GM21576 (cell line): ENCODE measurements around the gene PDE4A.
"Not testable (repeated sequence)": the region's sequence is repeated elsewhere in the genome, so short reads cannot be mapped to it uniquely, and the experiment has no call there.

Experiments
- ATAC-seq: cut with Tn5 transposase; IDR thresholded peaks from one replicate; pipeline ENCODE4 v1.9.1; 2021; ENCODE audit warnings: mild to moderate bottlenecking, moderate library complexity; ENCODE audit not compliant: unreplicated experiment

PDE4A gene

GRCh38 chr19:10424011-10424637 is 3.8 kb downstream of the PDE4A start:
- no peak for ATAC-seq

DNA sequence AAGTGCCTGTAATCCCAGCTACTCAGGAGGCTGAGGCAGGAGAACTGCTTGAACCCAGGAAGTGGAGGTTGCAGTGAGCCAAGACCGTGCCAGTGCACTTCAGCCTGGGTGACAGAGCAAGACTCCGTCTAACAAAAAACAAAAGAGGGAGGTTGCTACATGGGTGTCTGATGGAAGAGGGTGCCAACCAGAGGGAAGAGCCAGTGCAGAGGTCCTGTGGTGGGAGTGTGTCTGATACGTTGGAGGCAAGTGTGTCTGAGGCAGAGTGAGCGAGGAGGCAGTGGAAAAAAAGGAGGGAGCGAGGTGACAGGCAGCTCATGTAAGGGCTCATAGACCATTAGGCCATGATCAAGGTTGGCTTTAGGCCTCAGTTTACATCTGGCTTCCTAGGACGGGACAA is 6.8 kb downstream of the PDE4A start:
- ATAC-seq = no peak

GRCh38 chr19:10428996-10429381 is 8.7 kb downstream of the PDE4A start:
- no peak for ATAC-seq

DNA sequence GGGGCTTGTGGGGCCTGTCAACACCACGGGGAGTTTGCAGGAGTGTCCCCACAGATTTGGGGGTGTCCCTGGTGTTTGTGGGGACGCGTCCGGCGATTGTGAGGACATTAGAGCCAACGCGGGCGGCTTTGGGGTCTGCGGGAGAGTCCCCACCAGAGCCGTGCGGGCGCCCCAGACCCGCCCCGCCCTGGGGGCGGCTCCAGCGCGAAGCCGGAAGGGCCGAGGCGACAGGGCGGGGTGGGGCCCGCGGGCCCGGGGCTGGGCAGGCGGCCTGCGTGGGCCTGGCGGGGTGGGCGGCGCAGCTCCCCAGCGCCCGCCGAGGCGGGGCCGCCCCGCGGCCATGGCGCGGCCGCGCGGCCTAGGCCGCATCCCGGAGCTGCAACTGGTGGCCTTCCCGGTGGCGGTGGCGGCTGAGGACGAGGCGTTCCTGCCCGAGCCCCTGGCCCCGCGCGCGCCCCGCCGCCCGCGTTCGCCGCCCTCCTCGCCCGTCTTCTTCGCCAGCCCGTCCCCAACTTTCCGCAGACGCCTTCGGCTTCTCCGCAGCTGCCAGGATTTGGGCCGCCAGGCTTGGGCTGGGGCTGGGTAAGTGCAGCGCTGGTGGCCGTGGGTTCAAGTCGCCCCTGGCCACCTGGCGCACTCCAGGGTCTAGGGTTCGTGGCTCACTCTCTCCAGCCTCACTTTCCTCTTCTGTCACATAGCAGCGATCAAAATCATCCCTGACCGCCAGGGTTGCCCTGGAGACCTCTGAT is 10.3 kb downstream of the PDE4A start:
- no peak for ATAC-seq

DNA sequence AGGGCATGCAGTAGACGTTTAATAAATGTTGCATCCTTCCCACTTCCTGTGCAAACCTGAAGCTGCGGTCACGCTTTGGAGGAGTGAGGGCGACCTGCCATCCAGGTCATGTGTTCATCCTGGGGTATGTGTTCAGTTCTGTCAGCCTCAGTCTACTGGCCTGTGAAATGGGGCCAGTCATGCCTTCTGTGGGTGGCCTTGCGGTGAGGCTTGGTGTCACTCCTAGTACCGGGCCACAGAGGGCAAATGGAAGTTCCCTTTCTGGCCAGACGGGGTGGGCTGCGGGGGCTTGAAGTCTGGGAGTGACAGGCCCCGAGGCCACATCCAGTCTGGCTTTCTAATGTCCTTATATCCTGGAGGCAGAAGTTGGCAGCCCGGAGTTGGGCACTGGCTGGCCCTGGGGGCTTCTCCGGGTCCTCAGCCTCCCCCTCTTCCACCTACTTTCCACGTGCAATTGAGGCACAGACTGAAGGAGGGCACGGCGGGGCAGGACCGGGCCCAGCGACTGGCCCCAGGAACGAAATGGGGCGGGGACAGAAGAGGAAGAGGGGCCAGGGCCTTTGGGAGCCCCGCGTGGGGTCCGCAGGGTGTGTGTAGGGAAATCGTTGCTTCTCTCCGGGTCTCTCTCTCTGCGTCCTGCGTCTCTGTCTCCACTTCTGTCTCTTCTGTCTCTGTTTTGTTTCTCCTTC is 11.1 kb downstream of the PDE4A start:
- no peak for ATAC-seq

- ATAC-seq = no peak
These were observed 11.8 kb downstream of the PDE4A start for GRCh38 chr19:10431943-10432735.

- no peak for ATAC-seq
These were observed 12.4 kb downstream of the PDE4A start for GRCh38 chr19:10432736-10433130.

DNA sequence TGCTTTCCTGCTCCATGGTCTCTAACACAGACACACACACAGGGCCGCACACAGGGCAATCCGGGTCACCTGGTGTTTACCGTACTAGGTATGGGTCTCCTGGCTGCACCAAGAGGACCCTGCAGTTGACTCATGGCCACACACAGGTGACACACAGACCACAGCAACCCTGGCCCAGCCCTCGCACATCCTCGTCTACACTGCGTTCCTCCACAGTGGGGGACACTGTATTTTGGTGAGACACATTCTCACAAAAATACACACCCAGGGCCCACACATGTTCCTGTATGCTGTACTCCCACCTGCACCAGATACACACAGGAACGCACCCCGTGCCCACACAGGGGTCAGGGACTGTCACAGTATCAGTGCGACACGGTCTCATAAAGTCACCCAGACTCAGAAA is 12.8 kb downstream of the PDE4A start:
- no peak for ATAC-seq

DNA sequence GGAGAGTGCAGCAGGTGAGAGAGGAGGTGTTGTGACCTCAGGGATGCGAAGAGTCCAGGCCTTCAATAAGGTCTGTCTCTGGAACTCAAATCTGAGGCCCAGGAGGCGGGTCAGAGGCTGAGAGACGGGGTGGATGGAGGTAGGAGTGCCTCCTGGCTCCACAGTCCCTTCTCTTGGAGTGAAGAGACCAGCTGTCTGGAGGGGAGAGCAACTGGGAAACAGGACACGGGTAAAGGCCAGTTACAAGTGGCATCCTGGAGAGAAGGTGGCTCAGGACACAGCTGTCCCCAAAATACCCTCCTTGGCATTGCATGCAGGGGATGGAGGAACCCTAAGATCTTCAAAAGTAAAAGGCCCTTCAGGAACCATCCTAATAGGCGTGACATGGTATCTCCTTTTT is 19.2 kb downstream of the PDE4A start:
- no peak for ATAC-seq

GRCh38 chr19:10442698-10443097 is 22.4 kb downstream of the PDE4A start:
- ATAC-seq = no peak

DNA sequence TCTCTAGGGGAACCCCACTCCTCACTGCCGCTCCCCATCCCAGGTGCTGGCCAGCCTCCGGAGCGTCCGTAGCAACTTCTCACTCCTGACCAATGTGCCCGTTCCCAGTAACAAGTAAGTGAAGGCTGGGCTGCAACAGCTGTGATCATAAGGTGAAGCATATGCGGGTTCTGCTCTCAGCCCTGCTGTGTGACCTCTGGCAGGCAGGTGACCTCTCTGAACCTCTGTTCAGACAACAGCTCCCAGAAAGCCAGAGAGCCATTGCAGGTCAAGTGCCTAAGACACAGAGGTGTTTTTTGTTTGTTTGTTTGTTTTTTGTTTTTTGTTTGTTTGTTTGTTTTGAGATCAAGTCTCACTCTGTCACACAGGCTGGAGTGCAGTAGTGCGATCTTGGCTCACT is 28.7 kb downstream of the PDE4A start:
- ATAC-seq = no peak

DNA sequence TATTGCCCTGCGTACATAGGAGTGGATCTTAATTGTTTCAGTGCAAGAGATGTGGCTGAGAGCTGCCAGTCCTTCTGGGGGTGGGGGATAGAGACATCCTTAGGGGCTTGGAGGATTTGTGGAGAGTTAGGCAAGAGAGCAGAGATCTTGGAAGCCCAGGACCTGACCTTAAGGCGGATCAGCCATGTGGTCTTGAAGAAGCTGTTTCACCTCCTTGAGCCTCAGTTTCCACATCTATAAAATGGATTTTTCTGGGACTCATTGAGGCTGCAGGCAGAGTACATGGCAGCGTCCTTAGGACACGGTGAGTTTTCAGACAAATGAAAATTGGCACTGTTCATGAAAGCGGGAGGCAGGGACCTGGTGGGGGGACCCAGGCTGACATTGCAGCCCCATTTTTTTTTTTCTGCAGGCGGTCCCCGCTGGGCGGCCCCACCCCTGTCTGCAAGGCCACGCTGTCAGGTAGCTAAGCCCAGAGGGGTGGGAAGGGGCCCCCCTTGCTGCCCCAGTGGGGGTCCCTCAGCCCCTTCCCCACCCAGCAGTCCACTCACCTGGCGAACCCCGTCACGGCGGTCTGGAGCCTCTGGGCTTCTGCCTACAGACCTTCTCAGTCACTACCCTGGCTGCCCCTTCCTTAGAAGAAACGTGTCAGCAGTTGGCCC is 30.0 kb downstream of the PDE4A start:
- no peak for ATAC-seq

- ATAC-seq = no peak
These were observed 30.7 kb downstream of the PDE4A start for GRCh38 chr19:10450853-10451609.

- ATAC-seq = no peak
These were observed 32.6 kb downstream of the PDE4A start for GRCh38 chr19:10452726-10453618.

DNA sequence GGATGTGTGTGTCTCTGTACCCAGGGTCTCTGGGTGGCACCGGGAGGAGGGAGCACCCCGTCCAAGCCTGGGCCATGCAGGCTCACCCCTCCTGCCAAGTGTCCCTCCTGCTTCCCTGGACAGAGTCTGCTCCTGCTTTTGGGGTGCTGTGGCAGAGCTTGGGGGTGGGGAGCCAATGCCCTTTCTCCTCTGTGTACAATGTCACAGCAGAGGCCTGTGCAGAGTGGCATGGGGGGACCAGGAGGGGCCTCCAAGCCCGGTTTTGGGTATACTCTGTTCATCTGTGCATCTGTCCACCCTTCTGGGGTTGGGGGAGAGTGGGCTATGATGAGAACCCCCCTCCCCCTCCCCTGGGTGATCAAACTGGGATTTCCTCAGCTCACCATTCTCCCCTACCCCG is 33.5 kb downstream of the PDE4A start:
- ATAC-seq = no peak

- no peak for ATAC-seq
These were observed 33.9 kb downstream of the PDE4A start for GRCh38 chr19:10454267-10454666.

- not testable (repeated sequence) for ATAC-seq
These were observed 38.4 kb downstream of the PDE4A start for GRCh38 chr19:10458733-10459132.

DNA sequence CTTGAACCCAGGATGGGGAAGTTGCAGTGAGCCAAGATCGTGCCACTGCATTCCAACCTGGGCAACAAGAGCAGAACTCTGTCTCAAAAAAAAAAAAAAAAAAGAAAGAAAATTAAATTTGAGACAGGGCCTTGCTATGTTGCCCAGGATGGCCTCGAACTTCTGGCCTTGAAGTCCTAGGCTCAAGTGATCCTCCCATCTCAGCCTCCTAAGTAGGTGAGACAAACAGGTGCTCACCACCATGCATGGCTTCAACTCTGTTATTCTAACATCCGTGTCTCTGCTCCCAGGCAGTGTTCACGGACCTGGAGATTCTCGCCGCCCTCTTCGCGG is 40.3 kb downstream of the PDE4A start:
- ATAC-seq = no peak
